ENCODE measurements around the gene LEMD1. TPM values are rescaled to one million over a fixed set of nuclear protein-coding genes. Genes with fewer than 3 reads are reported as not detected.

LEMD1 gene
- total and polyA plus RNA-seq, 2 experiments from 2014 or later = not detected

DNA sequence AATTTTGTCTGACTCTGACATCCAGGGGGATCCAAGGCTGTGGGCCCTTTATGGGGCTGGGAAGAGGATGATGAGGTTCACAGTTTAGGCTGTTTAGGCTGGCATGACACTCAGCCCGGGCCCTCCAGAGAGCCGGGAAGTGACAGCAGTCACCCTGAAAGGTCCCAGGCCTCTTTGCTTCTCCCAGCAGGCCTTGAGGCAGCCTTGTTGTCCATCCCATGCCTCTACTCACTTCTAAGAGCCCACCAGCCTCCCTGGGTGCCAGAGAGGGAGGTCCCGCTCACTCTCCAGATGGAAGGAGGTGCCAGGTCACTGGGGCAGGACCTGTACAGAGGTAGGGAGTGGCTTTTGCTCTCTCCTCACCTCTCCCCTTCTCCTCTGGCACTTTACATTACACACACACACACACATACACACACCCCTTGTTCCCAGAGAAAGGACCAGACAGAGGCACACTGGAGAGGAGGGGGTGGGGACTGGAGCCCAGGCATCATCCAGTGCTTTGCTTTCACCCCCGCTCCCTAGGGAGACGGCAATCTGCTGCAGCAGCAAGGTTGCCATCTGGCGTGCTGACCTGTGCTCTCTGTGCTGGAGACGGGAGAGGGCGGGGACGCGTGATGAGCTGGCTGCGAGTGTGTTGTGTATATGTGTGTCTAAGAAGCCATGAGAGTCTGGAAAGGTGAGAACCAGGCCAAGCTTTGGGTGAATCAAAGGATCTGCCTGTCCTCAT is 69.7 kb downstream of the LEMD1 start:
- no peak overlapping the region for H3K27ac ChIP-seq

DNA sequence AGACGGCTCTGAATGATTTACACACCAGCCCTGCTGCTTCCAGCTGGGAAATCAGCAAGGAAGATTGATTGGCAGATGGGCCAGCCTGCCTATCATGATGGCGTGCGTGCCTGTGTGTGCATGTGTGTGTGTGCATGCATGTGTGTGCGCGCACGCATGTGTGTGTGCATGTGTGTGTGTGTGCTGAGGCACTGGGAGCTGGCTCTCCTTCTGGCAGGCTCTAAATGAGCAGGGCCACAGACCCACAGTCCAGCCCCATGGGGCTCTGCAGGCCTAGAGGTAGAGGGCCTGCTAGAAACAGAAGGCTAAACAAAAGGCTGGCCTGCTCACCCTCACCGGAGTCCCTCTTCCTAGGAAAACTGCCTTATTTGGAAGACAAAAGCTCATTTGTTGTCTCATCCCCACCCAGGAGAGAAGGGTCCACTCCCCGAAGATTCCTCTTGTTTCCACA is 71.1 kb downstream of the LEMD1 start:
- H3K4me1 ChIP-seq (ENCODE audit: low read depth) = no peaks in the 10 kb centered on the region
- TF ChIP-seq, protein P1, sequence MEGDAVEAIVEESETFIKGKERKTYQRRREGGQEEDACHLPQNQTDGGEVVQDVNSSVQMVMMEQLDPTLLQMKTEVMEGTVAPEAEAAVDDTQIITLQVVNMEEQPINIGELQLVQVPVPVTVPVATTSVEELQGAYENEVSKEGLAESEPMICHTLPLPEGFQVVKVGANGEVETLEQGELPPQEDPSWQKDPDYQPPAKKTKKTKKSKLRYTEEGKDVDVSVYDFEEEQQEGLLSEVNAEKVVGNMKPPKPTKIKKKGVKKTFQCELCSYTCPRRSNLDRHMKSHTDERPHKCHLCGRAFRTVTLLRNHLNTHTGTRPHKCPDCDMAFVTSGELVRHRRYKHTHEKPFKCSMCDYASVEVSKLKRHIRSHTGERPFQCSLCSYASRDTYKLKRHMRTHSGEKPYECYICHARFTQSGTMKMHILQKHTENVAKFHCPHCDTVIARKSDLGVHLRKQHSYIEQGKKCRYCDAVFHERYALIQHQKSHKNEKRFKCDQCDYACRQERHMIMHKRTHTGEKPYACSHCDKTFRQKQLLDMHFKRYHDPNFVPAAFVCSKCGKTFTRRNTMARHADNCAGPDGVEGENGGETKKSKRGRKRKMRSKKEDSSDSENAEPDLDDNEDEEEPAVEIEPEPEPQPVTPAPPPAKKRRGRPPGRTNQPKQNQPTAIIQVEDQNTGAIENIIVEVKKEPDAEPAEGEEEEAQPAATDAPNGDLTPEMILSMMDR (IDR thresholded peaks at IDR 0.05; ENCODE audit: low read depth, low read length) = no peak
- H3K4me3 ChIP-seq = no peak overlapping the region
- DNase-seq (ENCODE audit: low read depth in 1 of 2, low spot score in 1 of 2) = no peak
- no peaks in the 10 kb centered on the region for H3K9me3 ChIP-seq (ENCODE audit: low read depth)
- H3K27ac ChIP-seq = no peak overlapping the region
- peaks cover 10% of the 10 kb centered on the region for H3K27me3 ChIP-seq
- no peaks in the 10 kb centered on the region for H3K36me3 ChIP-seq

More for the DNA sequence above, 69.7 kb downstream of the LEMD1 start:
- H3K27me3 ChIP-seq = no peaks in the 10 kb centered on the region
- H3K4me3 ChIP-seq = no peak overlapping the region
- H3K36me3 ChIP-seq = no peaks in the 10 kb centered on the region
- TF ChIP-seq, protein P1 (IDR thresholded peaks at IDR 0.05; ENCODE audit: low read depth, low read length) = no peak
- peak in 1 of 2 donors; percentile 40 for DNase-seq (ENCODE audit: low read depth in 1 of 2, low spot score in 1 of 2)
- H3K4me1 ChIP-seq (ENCODE audit: low read depth) = no peaks in the 10 kb centered on the region
- no peaks in the 10 kb centered on the region for H3K9me3 ChIP-seq (ENCODE audit: low read depth)

DNA sequence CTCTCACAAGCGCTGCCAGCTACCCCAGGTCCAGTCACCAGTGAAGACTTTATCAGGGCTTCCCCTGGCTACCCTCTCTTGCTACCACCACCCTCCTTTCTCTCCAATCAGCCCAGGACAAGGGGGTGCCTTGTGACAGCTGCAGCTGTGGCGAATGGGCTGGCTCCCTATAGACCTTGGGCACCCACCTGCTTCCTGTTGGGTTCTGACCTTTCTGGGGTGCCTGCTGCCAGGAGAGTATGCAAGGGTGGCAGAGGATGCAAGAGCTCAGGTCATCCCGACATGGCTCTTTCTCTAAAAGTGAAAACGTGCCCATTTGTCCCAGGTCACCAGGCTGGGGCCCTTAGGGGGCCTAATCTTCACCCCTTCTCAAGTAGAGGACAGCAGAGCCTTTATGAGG is 71.7 kb downstream of the LEMD1 start:
- TF ChIP-seq, protein P1 (IDR thresholded peaks at IDR 0.05; ENCODE audit: low read depth, low read length) = no peak
- DNase-seq (ENCODE audit: low read depth in 1 of 2, low spot score in 1 of 2) = no peak
- H3K27me3 ChIP-seq = peaks cover 13% of the 10 kb centered on the region
- H3K36me3 ChIP-seq = no peaks in the 10 kb centered on the region
- H3K9me3 ChIP-seq (ENCODE audit: low read depth) = no peaks in the 10 kb centered on the region
- H3K4me3 ChIP-seq = no peak overlapping the region
- no peaks in the 10 kb centered on the region for H3K4me1 ChIP-seq (ENCODE audit: low read depth)
- H3K27ac ChIP-seq = no peak overlapping the region

DNA sequence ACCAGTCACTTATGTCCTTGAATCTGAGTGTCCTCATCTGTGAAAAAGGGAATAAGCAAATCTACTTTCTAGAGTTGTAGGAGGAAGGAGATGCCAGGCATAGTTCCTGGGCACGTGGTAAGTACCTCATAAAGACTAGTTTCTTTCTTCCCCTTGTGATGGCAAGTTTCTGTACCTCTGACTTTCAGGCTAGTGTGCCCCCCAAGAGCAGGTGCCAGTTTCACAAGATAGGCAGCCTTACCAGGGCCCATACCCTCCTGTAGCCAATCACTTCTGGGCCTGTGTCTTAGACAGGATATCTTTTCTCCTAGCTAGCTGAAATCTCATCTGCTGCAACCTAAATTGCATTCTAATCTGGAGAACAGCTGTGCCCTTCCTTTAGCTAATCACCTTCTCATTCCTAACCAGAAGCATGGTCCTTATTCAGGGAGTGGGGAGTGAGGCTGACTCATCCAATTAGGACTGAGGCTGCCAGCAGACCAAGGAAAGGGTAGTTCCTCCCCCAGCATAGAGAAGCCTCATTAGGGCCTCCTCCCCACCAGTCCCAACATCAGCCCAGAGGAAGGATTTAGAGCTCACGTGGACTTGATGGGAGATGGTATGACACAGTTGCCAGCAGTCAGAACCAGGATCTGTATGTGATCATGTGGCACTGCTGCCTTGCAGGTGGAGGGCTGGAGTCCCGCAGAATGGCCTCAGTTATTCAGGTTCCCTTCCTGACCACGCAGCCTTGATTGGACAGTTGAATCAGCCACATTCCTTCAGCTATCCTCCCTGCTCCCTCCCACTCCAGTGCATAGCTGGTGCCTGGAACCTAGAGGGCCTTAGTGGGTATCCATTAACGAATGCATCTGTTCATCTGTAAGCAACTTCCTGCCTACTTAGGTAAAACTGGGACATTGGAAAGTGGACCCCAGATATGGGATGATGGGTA is 73.0 kb downstream of the LEMD1 start:
- Histone ChIP-seq H3K36me3 (no peaks in the 10 kb centered on the region), H3K4me1 (ENCODE audit: low read depth) (no peaks in the 10 kb centered on the region), H3K27ac (no peak overlapping the region), H3K27me3 (peaks cover 26% of the 10 kb centered on the region), H3K9me3 (ENCODE audit: low read depth) (no peaks in the 10 kb centered on the region), H3K4me3 (no peak overlapping the region)
- DNase-seq (ENCODE audit: low read depth in 1 of 2, low spot score in 1 of 2) = no peak
- TF ChIP-seq, protein P1 (IDR thresholded peaks at IDR 0.05; ENCODE audit: low read depth, low read length) = no peak

DNA sequence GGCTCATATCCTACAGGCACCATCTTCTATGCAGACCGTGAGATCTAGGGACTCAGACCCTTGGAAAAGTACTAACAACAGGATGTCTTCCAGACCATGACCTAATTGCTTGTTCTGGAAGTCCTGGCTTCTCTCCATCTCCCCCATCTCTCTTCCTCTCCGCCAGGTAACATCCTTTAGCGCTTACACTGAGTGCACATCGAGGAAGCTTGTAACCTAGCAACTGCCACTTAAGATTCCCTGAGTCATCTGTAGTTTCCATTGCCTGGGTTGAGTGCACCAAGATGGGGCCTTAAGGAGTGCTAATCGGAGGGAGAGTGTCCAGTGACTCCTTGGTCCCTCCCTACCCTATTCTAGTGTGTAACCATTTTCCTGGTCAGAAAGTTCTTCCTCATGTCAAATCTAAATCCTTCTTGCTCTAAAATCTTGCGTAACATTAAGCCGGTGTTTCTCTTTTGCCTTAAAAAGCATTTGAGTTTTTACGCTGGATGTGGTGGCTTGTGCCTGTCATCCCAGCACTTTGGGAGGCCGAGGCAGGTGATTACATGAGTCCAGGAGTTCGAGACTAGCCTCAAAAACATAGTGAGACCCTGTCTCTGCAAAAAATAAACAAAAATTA is 74.8 kb downstream of the LEMD1 start:
- Histone ChIP-seq H3K9me3 (ENCODE audit: low read depth) (no peaks in the 10 kb centered on the region), H3K4me3 (no peak overlapping the region), H3K36me3 (no peaks in the 10 kb centered on the region), H3K27me3 (peaks cover 42% of the 10 kb centered on the region), H3K4me1 (ENCODE audit: low read depth) (no peaks in the 10 kb centered on the region), H3K27ac (no peak overlapping the region)
- DNase-seq (ENCODE audit: low read depth in 1 of 2, low spot score in 1 of 2) = no peak
- TF ChIP-seq, protein P1 (IDR thresholded peaks at IDR 0.05; ENCODE audit: low read depth, low read length) = no peak

All from cardiac muscle cell (in vitro differentiated cells and primary cell).